ENCODE measurements around the gene CEACAM21. TPM values are rescaled to one million over a fixed set of nuclear protein-coding genes. Genes with fewer than 3 reads are reported as not detected.
A peak's percentile ranks its signal among the peaks of the same experiment; 100 is the strongest.
"Not testable (repeated sequence)": the region's sequence is repeated elsewhere in the genome, so short reads cannot be mapped to it uniquely, and the experiment has no call there.

CEACAM21 gene
- polyA plus RNA-seq, 3 donors = 2.1 to 6.4 (median 4.1) TPM

- Mint-ChIP-seq H3K36me3 (peaks cover 48 to 50% of the 10 kb centered on the region in 2 donors), H3K27me3 (ENCODE audit: low read depth in 3 of 3) (no peaks in the 10 kb centered on the region)
- no peaks in the 10 kb centered on the region for H4K20me1 ChIP-seq (ENCODE audit: insufficient read depth, low read length)
Measured at GRCh38 chr19:41577833-41578232, 1.9 kb downstream of the CEACAM21 start.

GRCh38 chr19:41578886-41579285 is 2.9 kb downstream of the CEACAM21 start:
- H3K9ac ChIP-seq (ENCODE audit: insufficient read depth, low read length, poor library complexity, severe bottlenecking) = no peak overlapping the region
- H4K20me1 ChIP-seq (ENCODE audit: insufficient read depth, low read length) = no peaks in the 10 kb centered on the region
- peaks cover 26 to 30% of the 10 kb centered on the region in 2 donors for H3K4me1 ChIP-seq (ENCODE audit: control insufficient read depth in 1 of 2, insufficient read depth in 2 of 2, low read length in 2 of 2)
- H3K4me3 ChIP-seq (replicated peaks in 1 of 3; ENCODE audit: low read depth in 2 of 3, low read length in 3 of 3) = no peak overlapping the region
- H3K27ac ChIP-seq (ENCODE audit: low read depth in 1 of 2, low read length in 2 of 2) = no peak overlapping the region
- peaks cover 38% of the 10 kb centered on the region for H3K4me1 Mint-ChIP-seq
- peaks cover 12 to 56% of the 10 kb centered on the region in 2 donors for H3K36me3 ChIP-seq (replicated peaks in 1 of 2; ENCODE audit: control insufficient read depth in 1 of 2, insufficient read depth in 2 of 2, low read length in 2 of 2)
- H2AFZ ChIP-seq (ENCODE audit: insufficient read depth, low read depth, low read length, poor library complexity, severe bottlenecking) = no peak overlapping the region
- H3K36me3 Mint-ChIP-seq = peaks cover 57 to 58% of the 10 kb centered on the region in 2 donors
- peaks cover 28% of the 10 kb centered on the region for H3K79me2 ChIP-seq (ENCODE audit: insufficient read depth, low read length)
- no peak overlapping the region for H3K4me2 ChIP-seq (replicated peaks; ENCODE audit: extremely low read depth, low read length, poor library complexity, severe bottlenecking)
- no peak overlapping the region for H3K27ac Mint-ChIP-seq
- H3K27me3 ChIP-seq (ENCODE audit: control insufficient read depth in 2 of 2, insufficient read depth in 2 of 2, low read length in 2 of 2) = no peaks in the 10 kb centered on the region
- no peak for TF ChIP-seq CTCF (IDR thresholded peaks at IDR 0.05)
- peaks cover 26 to 32% (median 28%) of the 10 kb centered on the region in 7 donors for H3K9me3 Mint-ChIP-seq
- no peak for DNase-seq
- intact Hi-C loops (cut with micrococcal nuclease) = no loop called here
- WGBS (ENCODE audit: insufficient coverage) = 89% methylated on average over 1 of the region's 2 CpGs
- H3K4me3 Mint-ChIP-seq = no peak overlapping the region
- H3K27me3 Mint-ChIP-seq (ENCODE audit: low read depth in 3 of 3) = no peaks in the 10 kb centered on the region
- H3K9me3 ChIP-seq (replicated peaks in 1 of 2; ENCODE audit: control insufficient read depth in 1 of 2, insufficient read depth in 1 of 2, low read length in 2 of 2) = peaks cover 27 to 30% of the 10 kb centered on the region in 2 donors

More at GRCh38 chr19:41577833-41578232, 1.9 kb downstream of the CEACAM21 start:
- no peak for DNase-seq
- no peaks in the 10 kb centered on the region for H3K27me3 ChIP-seq (ENCODE audit: control insufficient read depth in 2 of 2, insufficient read depth in 2 of 2, low read length in 2 of 2)
- peaks cover 27 to 30% of the 10 kb centered on the region in 2 donors for H3K9me3 ChIP-seq (replicated peaks in 1 of 2; ENCODE audit: control insufficient read depth in 1 of 2, insufficient read depth in 1 of 2, low read length in 2 of 2)
- intact Hi-C loops (cut with micrococcal nuclease) = no loop called here
- H3K9me3 Mint-ChIP-seq = peaks cover 22 to 28% (median 27%) of the 10 kb centered on the region in 7 donors
- peaks cover 12 to 45% of the 10 kb centered on the region in 2 donors for H3K36me3 ChIP-seq (replicated peaks in 1 of 2; ENCODE audit: control insufficient read depth in 1 of 2, insufficient read depth in 2 of 2, low read length in 2 of 2)
- no peak overlapping the region for H3K27ac ChIP-seq (ENCODE audit: low read depth in 1 of 2, low read length in 2 of 2)
- no peak overlapping the region for H3K9ac ChIP-seq (ENCODE audit: insufficient read depth, low read length, poor library complexity, severe bottlenecking)
- no peak overlapping the region for H3K4me3 Mint-ChIP-seq
- H3K27ac Mint-ChIP-seq = peak overlapping the region in 5 of 7 donors; percentile 8 to 94 (median 37)
- H3K4me3 ChIP-seq (replicated peaks in 1 of 3; ENCODE audit: low read depth in 2 of 3, low read length in 3 of 3) = no peak overlapping the region
- WGBS (ENCODE audit: insufficient coverage) = 17% methylated on average over 1 of the region's 2 CpGs
- no peak for TF ChIP-seq CTCF (IDR thresholded peaks at IDR 0.05)
- H3K79me2 ChIP-seq (ENCODE audit: insufficient read depth, low read length) = peaks cover 28% of the 10 kb centered on the region
- peaks cover 26 to 30% of the 10 kb centered on the region in 2 donors for H3K4me1 ChIP-seq (ENCODE audit: control insufficient read depth in 1 of 2, insufficient read depth in 2 of 2, low read length in 2 of 2)
- H3K4me1 Mint-ChIP-seq = peaks cover 38% of the 10 kb centered on the region
- H2AFZ ChIP-seq (ENCODE audit: insufficient read depth, low read depth, low read length, poor library complexity, severe bottlenecking) = no peak overlapping the region
- H3K4me2 ChIP-seq (replicated peaks; ENCODE audit: extremely low read depth, low read length, poor library complexity, severe bottlenecking) = no peak overlapping the region

GRCh38 chr19:41581068-41581467 is 5.1 kb downstream of the CEACAM21 start:
- peaks cover 76% of the 10 kb centered on the region in 2 donors for H3K36me3 Mint-ChIP-seq
- H3K27ac Mint-ChIP-seq; H3K27me3 Mint-ChIP-seq (ENCODE audit: low read depth in 3 of 3); H3K27ac ChIP-seq (ENCODE audit: low read depth in 1 of 2, low read length in 2 of 2); H4K20me1 ChIP-seq (ENCODE audit: insufficient read depth, low read length); DNase-seq; H3K9ac ChIP-seq (ENCODE audit: insufficient read depth, low read length, poor library complexity, severe bottlenecking); H3K27me3 ChIP-seq (ENCODE audit: control insufficient read depth in 2 of 2, insufficient read depth in 2 of 2, low read length in 2 of 2); H3K4me2 ChIP-seq (replicated peaks; ENCODE audit: extremely low read depth, low read length, poor library complexity, severe bottlenecking); intact Hi-C loops (cut with micrococcal nuclease); H3K4me3 ChIP-seq (replicated peaks in 1 of 3; ENCODE audit: low read depth in 2 of 3, low read length in 3 of 3); H3K4me3 Mint-ChIP-seq; H2AFZ ChIP-seq (ENCODE audit: insufficient read depth, low read depth, low read length, poor library complexity, severe bottlenecking): not testable (repeated sequence)
- 100% methylated on average over 1 of the region's 4 CpGs for WGBS (ENCODE audit: insufficient coverage)
- Histone ChIP-seq H3K36me3 (replicated peaks in 1 of 2; ENCODE audit: control insufficient read depth in 1 of 2, insufficient read depth in 2 of 2, low read length in 2 of 2) (peaks cover 23 to 77% of the 10 kb centered on the region in 2 donors), H3K9me3 (replicated peaks in 1 of 2; ENCODE audit: control insufficient read depth in 1 of 2, insufficient read depth in 1 of 2, low read length in 2 of 2) (peaks cover 27 to 30% of the 10 kb centered on the region in 2 donors), H3K4me1 (ENCODE audit: control insufficient read depth in 1 of 2, insufficient read depth in 2 of 2, low read length in 2 of 2) (peaks cover 18 to 20% of the 10 kb centered on the region in 2 donors), H3K79me2 (ENCODE audit: insufficient read depth, low read length) (peaks cover 28% of the 10 kb centered on the region)
- H3K9me3 Mint-ChIP-seq = peaks cover 26 to 32% (median 28%) of the 10 kb centered on the region in 7 donors
- H3K4me1 Mint-ChIP-seq = peaks cover 29% of the 10 kb centered on the region
